Activated T-cell treated with anti-CD3 and anti-CD28 coated beads, Interleukin-2, amount 50 U/mL, for 4 hours (primary cell): ENCODE measurements around the gene KRTAP10-8. TPM values are rescaled to one million over a fixed set of nuclear protein-coding genes. Genes with fewer than 3 reads are reported as not detected.

Source experiments
- total RNA-seq, 3 donors: library from RNA; stranded (reverse); gene quantifications; one replicate each; pipeline ENCODE4 v1.2.1, GENCODE V29; 2021

Gene KRTAP10-8
- total RNA-seq, 3 donors from 2014 or later, result not detected

Other genes with a start within 250 kb of the KRTAP10-8 start
- under 1 TPM; 0.24 to 0.57 (median 0.35) TPM for gene LRRC3, start 156.6 kb upstream of the KRTAP10-8 start, total RNA-seq
- not detected for gene KRTAP10-1, start 71.9 kb upstream of the KRTAP10-8 start, total RNA-seq
- gene KRTAP10-2, start 60.6 kb upstream of the KRTAP10-8 start, total RNA-seq, result not detected
- gene KRTAP10-3, start 53.3 kb upstream of the KRTAP10-8 start, total RNA-seq, result not detected
- gene KRTAP10-4, start 38.4 kb upstream of the KRTAP10-8 start, total RNA-seq, result not detected
- not detected for gene KRTAP10-5, start 31.5 kb upstream of the KRTAP10-8 start, total RNA-seq
- gene KRTAP10-6, start 19.6 kb upstream of the KRTAP10-8 start, total RNA-seq, result not detected
- gene KRTAP10-7, start 11.5 kb upstream of the KRTAP10-8 start, total RNA-seq, result not detected
- gene KRTAP10-9, start 15.0 kb downstream of the KRTAP10-8 start, total RNA-seq, result not detected
- gene KRTAP10-10, start 25.3 kb downstream of the KRTAP10-8 start, total RNA-seq, result not detected
- not detected for gene KRTAP10-11, start 34.3 kb downstream of the KRTAP10-8 start, total RNA-seq
- not detected for gene KRTAP12-4, start 42.6 kb downstream of the KRTAP10-8 start, total RNA-seq
- gene KRTAP12-3, start 45.9 kb downstream of the KRTAP10-8 start, total RNA-seq, result not detected
- not detected for gene KRTAP12-2, start 54.8 kb downstream of the KRTAP10-8 start, total RNA-seq
- not detected for gene KRTAP12-1, start 70.1 kb downstream of the KRTAP10-8 start, total RNA-seq
- not detected for gene KRTAP10-12, start 85.1 kb downstream of the KRTAP10-8 start, total RNA-seq
- gene TSPEAR, start 99.5 kb downstream of the KRTAP10-8 start, total RNA-seq, result not detected
- 100 to 1,000 TPM; 138 to 144 (median 140) TPM for gene UBE2G2, start 189.7 kb downstream of the KRTAP10-8 start, total RNA-seq
- gene SUMO3, start 206.0 kb downstream of the KRTAP10-8 start, total RNA-seq, result 100 to 1,000 TPM in 1 of 3 donors, 10 to 100 TPM in 2; 87.0 to 107 (median 93.4) TPM